ENCODE measurements around the gene DKKL1.

GRCh38 chr19:49335784-49336481, 27.7 kb upstream of the DKKL1 start:
- TF ChIP-seq POLR2AphosphoS5 (IDR thresholded peaks at IDR 0.05; ENCODE audit: borderline replicate concordance, low read depth, low read length): no peak
- TF ChIP-seq EZH2 (IDR thresholded peaks at IDR 0.05): no peak
